ENCODE results near the gene PSMA7. TPM values are rescaled to one million over a fixed set of nuclear protein-coding genes. Genes with fewer than 3 reads are reported as not detected.

Gene PSMA7
- total RNA-seq, 1 donor from 2014 or later = 233 TPM

GRCh38 chr20:62174870-62175624 is 31.9 kb upstream of the PSMA7 start:
- intact Hi-C loops (cut with micrococcal nuclease) = no loop called here
- H3K27me3 ChIP-seq (ENCODE audit: low read depth) = no peaks in the 10 kb centered on the region
- TF ChIP-seq CTCF (IDR thresholded peaks at IDR 0.05; ENCODE audit: borderline replicate concordance) = no peak
- peaks cover 48% of the 10 kb centered on the region for H3K36me3 ChIP-seq
- H3K27ac ChIP-seq (replicated peaks) = no peak overlapping the region
- H3K9me3 ChIP-seq (replicated peaks) = no peaks in the 10 kb centered on the region
- DNase-seq = no peak
- no peaks in the 10 kb centered on the region for H3K4me1 ChIP-seq
- no peak overlapping the region for H3K4me3 ChIP-seq

GRCh38 chr20:62174021-62174804 is 31.0 kb upstream of the PSMA7 start:
- intact Hi-C loops (cut with micrococcal nuclease) = no loop called here
- no peak overlapping the region for H3K27ac ChIP-seq (replicated peaks)
- no peaks in the 10 kb centered on the region for H3K9me3 ChIP-seq (replicated peaks)
- H3K27me3 ChIP-seq (ENCODE audit: low read depth) = no peaks in the 10 kb centered on the region
- no peaks in the 10 kb centered on the region for H3K4me1 ChIP-seq
- no peak for TF ChIP-seq CTCF (IDR thresholded peaks at IDR 0.05; ENCODE audit: borderline replicate concordance)
- no peak overlapping the region for H3K4me3 ChIP-seq
- H3K36me3 ChIP-seq = peaks cover 40% of the 10 kb centered on the region
- DNase-seq = no peak

- TF ChIP-seq CTCF (IDR thresholded peaks at IDR 0.05; ENCODE audit: borderline replicate concordance) = no peak
- intact Hi-C loops (cut with micrococcal nuclease) = no loop called here
- no peak overlapping the region for H3K27ac ChIP-seq (replicated peaks)
- H3K9me3 ChIP-seq (replicated peaks) = no peaks in the 10 kb centered on the region
- DNase-seq = no peak
- H3K4me3 ChIP-seq = no peak overlapping the region
- no peaks in the 10 kb centered on the region for H3K4me1 ChIP-seq
- H3K27me3 ChIP-seq (ENCODE audit: low read depth) = no peaks in the 10 kb centered on the region
- peaks cover 47% of the 10 kb centered on the region for H3K36me3 ChIP-seq
Measured at GRCh38 chr20:62172666-62173065, 29.5 kb upstream of the PSMA7 start.

DNA sequence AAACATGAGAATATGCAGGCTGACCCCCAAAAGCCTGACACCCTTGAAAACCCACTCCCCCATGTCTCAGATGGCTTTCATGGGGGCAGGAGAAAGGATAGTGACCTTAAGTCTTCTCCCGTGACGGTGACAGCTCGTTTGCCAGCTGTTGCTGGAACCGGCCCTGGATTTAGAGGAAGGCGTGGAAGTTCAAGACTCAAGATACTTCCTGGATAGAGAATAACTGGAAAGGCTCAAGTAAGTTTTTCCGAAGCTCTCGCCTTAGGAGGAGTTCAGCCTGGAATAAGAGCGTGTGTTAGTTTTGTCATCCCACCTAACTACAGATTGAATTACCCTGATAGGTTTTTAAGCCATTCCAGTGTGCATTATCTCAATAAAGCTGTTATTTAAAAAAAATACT is 28.1 kb upstream of the PSMA7 start:
- Histone ChIP-seq H3K27me3 (ENCODE audit: low read depth) (no peaks in the 10 kb centered on the region), H3K4me3 (no peak overlapping the region), H3K36me3 (peaks cover 60% of the 10 kb centered on the region), H3K4me1 (no peaks in the 10 kb centered on the region), H3K27ac (replicated peaks) (peak overlapping the region; percentile 52), H3K9me3 (replicated peaks) (no peaks in the 10 kb centered on the region)
- no peak for DNase-seq
- no peak for TF ChIP-seq CTCF (IDR thresholded peaks at IDR 0.05; ENCODE audit: borderline replicate concordance)
- intact Hi-C loops (cut with micrococcal nuclease) = no loop called here

DNA sequence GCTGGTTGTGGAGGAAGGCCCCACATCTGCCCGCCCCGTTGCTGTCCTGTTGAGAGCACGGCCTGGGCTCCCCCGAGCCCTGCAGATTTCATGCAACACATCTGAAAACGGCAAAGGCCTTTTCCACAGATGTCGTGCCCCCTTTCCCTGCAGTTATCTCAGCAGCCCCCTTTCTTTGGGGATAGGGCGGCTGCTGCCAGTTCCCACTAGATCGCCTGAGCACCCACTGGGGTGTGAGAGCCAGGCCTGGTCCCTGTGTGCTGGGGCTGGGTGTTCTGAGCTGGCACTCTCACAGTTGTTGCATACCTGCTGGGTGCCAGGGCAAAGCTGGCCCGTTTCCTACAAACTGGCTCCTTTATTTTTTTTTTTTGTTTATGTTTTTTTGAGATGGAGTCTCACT is 27.3 kb upstream of the PSMA7 start:
- H3K4me3 ChIP-seq = no peak overlapping the region
- intact Hi-C loops (cut with micrococcal nuclease) = no loop called here
- H3K4me1 ChIP-seq = no peaks in the 10 kb centered on the region
- H3K27ac ChIP-seq (replicated peaks) = no peak overlapping the region
- no peak for DNase-seq
- no peaks in the 10 kb centered on the region for H3K9me3 ChIP-seq (replicated peaks)
- H3K36me3 ChIP-seq = peaks cover 62% of the 10 kb centered on the region
- no peaks in the 10 kb centered on the region for H3K27me3 ChIP-seq (ENCODE audit: low read depth)
- no peak for TF ChIP-seq CTCF (IDR thresholded peaks at IDR 0.05; ENCODE audit: borderline replicate concordance)
